K562 (cell line): Measurements from ENCODE around the gene SEC14L1. TPM values are rescaled to one million over a fixed set of nuclear protein-coding genes. Genes with fewer than 3 reads are reported as not detected.

Experiments used
- ATAC-seq: fragments of 200-7000 bp; cut with Tn5 transposase; 3 replicates; pipeline ENCODE4 v1.9.1; 2020; ENCODE audit warnings: moderate library complexity
- BruUV-seq: library from RNA; stranded (reverse); fragments of 400-500 nt; replicated peaks from 2 replicates; lab custom pipeline; 2021; lab: Mats Ljungman, UMichigan
- CTCF ChIA-PET: fragments of 300-600 bp; formaldehyde crosslinking; extraction: SDS; loops from one replicate; lab custom pipeline; 2021; ENCODE audit warnings: low intra/inter-chr PET ratio; lab: Yijun Ruan, JAX
- POLR2A ChIA-PET: fragments of 300-600, 350-650 bp; sonication (Branson Sonifier 250); formaldehyde crosslinking; extraction: SDS; loops from one replicate; lab custom pipeline; 2021; ENCODE audit warnings: antibody characterized with exemption, inconsistent platforms; lab: Yijun Ruan, JAX
- DNase-seq, 4 experiments: peaks; one replicate each; pipeline versions ENCODE4 v3.0.0 to v3.0.0-alpha.2; 2011 to 2018; ENCODE audit warnings: low spot score in 3 of 4, mixed read lengths in 3 of 4; ENCODE audit errors: extremely low read depth in 1 of 4
- FAIRE-seq: peaks from 2 replicates; lab custom pipeline; 2011; peaks lifted over from hg19 to GRCh38; lab: Jason Lieb, UNC
- H2AFZ ChIP-seq: 2 replicates; pipeline ENCODE4 v1.6.0; 2011; ENCODE audit warnings: low read depth, low read length, control low read depth, inconsistent platforms
- H3K27ac ChIP-seq: fragments of 200-600 bp; 3 replicates; pipeline ENCODE4 v1.8.0; 2011; ENCODE audit warnings: low read depth, mild to moderate bottlenecking, control low read depth, inconsistent platforms, low read length, moderate library complexity, mixed read lengths; ENCODE audit errors: extremely low read depth
- H3K27me3 ChIP-seq, 2 experiments: fragments of 300-600 bp in 1 of 2; 2 replicates in 1 of 2; 3 replicates in 1 of 2; pipeline versions ENCODE4 v1.6.0 to v1.8.0; 2011; ENCODE audit warnings: inconsistent platforms in 2 of 2, low read length in 2 of 2, mild to moderate bottlenecking in 1 of 2, mixed read lengths in 1 of 2, moderate library complexity in 1 of 2; ENCODE audit not compliant: control insufficient read depth in 2 of 2, insufficient read depth in 2 of 2
- H3K36me3 ChIP-seq: fragments of 300-600 bp; 3 replicates; pipeline ENCODE4 v1.8.0; 2011; ENCODE audit warnings: mild to moderate bottlenecking, low read length, inconsistent platforms; ENCODE audit not compliant: control insufficient read depth, insufficient read depth
- H3K4me1 ChIP-seq, 2 experiments: fragments of 200-600 bp in 1 of 2; replicated peaks in 1 of 2; 2 replicates in 1 of 2; 3 replicates in 1 of 2; pipeline versions ENCODE4 v1.5.1 to v1.8.0; 2011; ENCODE audit warnings: inconsistent platforms in 2 of 2, low read length in 2 of 2, mild to moderate bottlenecking in 1 of 2, mixed read lengths in 1 of 2, moderate library complexity in 1 of 2; ENCODE audit not compliant: control insufficient read depth in 2 of 2, insufficient read depth in 2 of 2
- H3K4me2 ChIP-seq: 2 replicates; pipeline ENCODE4 v1.6.1; 2011; ENCODE audit warnings: low read length, control low read depth, inconsistent platforms, mixed read lengths; ENCODE audit not compliant: insufficient read depth
- H3K4me3 ChIP-seq: fragments of 200-600 bp; sonication (generic), shearing (Covaris generic); 2 replicates; pipeline ENCODE4 v1.5.1; 2016; ENCODE audit warnings: control low read depth, inconsistent platforms
- H3K79me2 ChIP-seq: fragments of 200-600 bp; 3 replicates; pipeline ENCODE4 v1.8.0; 2011; ENCODE audit warnings: low read length, inconsistent platforms; ENCODE audit not compliant: control insufficient read depth, insufficient read depth
- H3K9ac ChIP-seq, 2 experiments: 2 replicates each; pipeline versions ENCODE4 v1.6.0 to v1.6.1; 2011; ENCODE audit warnings: low read depth in 2 of 2, low read length in 2 of 2, control low read depth in 1 of 2, inconsistent platforms in 1 of 2, mild to moderate bottlenecking in 1 of 2, mixed read lengths in 1 of 2; ENCODE audit not compliant: insufficient read depth in 1 of 2
- H3K9me1 ChIP-seq: one replicate; pipeline ENCODE4 v1.6.0; 2011; ENCODE audit warnings: inconsistent platforms, mild to moderate bottlenecking, low read length, moderate library complexity; ENCODE audit not compliant: control insufficient read depth, insufficient read depth
- H3K9me3 ChIP-seq: replicated peaks from 2 replicates; pipeline ENCODE4 v1.5.1; 2011; ENCODE audit warnings: low read depth, low read length, inconsistent platforms; ENCODE audit not compliant: control insufficient read depth, insufficient read depth
- H4K20me1 ChIP-seq: replicated peaks from 2 replicates; pipeline ENCODE4 v1.6.1; 2011; ENCODE audit warnings: low read length, inconsistent platforms, mixed read lengths; ENCODE audit not compliant: control insufficient read depth, insufficient read depth
- CHCHD3 ChIP-seq: fragments of 250-450 bp; sonication (Bioruptor Pico); IDR thresholded peaks from 2 replicates; pipeline ENCODE4 v2.1.2; 2022; ENCODE audit warnings: mild to moderate bottlenecking
- HCFC1 ChIP-seq: IDR thresholded peaks from 2 replicates; pipeline ENCODE4 v1.6.1; 2012; ENCODE audit warnings: low read depth, low read length, improper control_type of control experiment
- POLR2G ChIP-seq: fragments of 200-400 bp; formaldehyde crosslinking; IDR thresholded peaks from 2 replicates; pipeline ENCODE4 v1.6.1; 2017; ENCODE audit warnings: low read depth, mild to moderate bottlenecking, antibody characterized with exemption, low read length, moderate library complexity
- RBM25 ChIP-seq: fragments of 200-400 bp; formaldehyde crosslinking; IDR thresholded peaks from 2 replicates; pipeline ENCODE4 v1.6.1; 2018; ENCODE audit warnings: low read length, low read depth, moderate library complexity; ENCODE audit not compliant: severe bottlenecking
- ZBTB9 ChIP-seq: fragments of 450-650 bp; formaldehyde crosslinking; IDR thresholded peaks from 2 replicates; pipeline ENCODE4 v1.4.0; 2020; ENCODE audit warnings: mild to moderate bottlenecking, moderate library complexity
- ZNF668 ChIP-seq: fragments of 250-450 bp; sonication (Bioruptor Pico); IDR thresholded peaks from 2 replicates; pipeline ENCODE4 v1.8.0; 2022; ENCODE audit warnings: mild to moderate bottlenecking, inconsistent platforms
- ZNF76 ChIP-seq: fragments of 250-450 bp; sonication (Bioruptor Pico); IDR thresholded peaks from 2 replicates; pipeline ENCODE4 v1.4.0; 2020; ENCODE audit warnings: mild to moderate bottlenecking, moderate library complexity, borderline replicate concordance
- WGBS: fragments of 100-300 bp; shearing (Covaris generic); methylation state at CpG from one replicate; pipeline ENCODE4 v1.1.6; 2016; ENCODE audit warnings: low coverage, mixed read lengths; ENCODE audit not compliant: insufficient coverage; ENCODE audit errors: missing lambda C conversion rate; 5-methylcytosine and 5-hydroxymethylcytosine counted together
- in situ Hi-C: fragments of 300-500 bp; cut with MboI; formaldehyde crosslinking; loops from 4 replicates; pipeline ENCODE4 v1.15.0; 2018; ENCODE audit warnings: inconsistent platforms, mixed read lengths
- intact Hi-C: fragments of 100-400 bp; cut with micrococcal nuclease; formaldehyde crosslinking; loops from 2 replicates; pipeline ENCODE4 v1.14.2; 2022
- polyA plus RNA-seq, 8 experiments: library from polyadenylated mRNA; depleted of rRNA in 4 of 8; stranded (reverse) in 5 of 8; unstranded in 3 of 8; fragments of >200 nt; fragmentation: Nextera tagmentation in 2 of 8; fragmentation: Illumina TruSeq in 1 of 8; extraction: Ambion mirVana in 2 of 8; extraction: Trizol in 1 of 8; gene quantifications; 2 replicates each; pipeline versions ENCODE4 v1.2.1 to v1.2.3, GENCODE V29; 2011 to 2014; ENCODE audit warnings: inconsistent platforms in 1 of 8, missing spikeins in 1 of 8
- total RNA-seq, 7 experiments: library from RNA; depleted of rRNA in 6 of 7; stranded (reverse); fragments of >200 nt in 6 of 7; fragmentation: Illumina TruSeq in 2 of 7; extraction: Trizol in 2 of 7; gene quantifications; 2 replicates each; pipeline versions ENCODE4 v1.2.1 to v1.2.3, GENCODE V29; 2011 to 2021; ENCODE audit warnings: low replicate concordance in 1 of 7

Gene SEC14L1
- total and polyA plus RNA-seq, 9 of the 15 experiments (the other 6 are each of a cell fraction or from before 2014, with no cell fraction given) = 3.1 to 39.7 (median 15.2) TPM

GRCh38 chr17:77218902-77219301 is 78.1 kb downstream of the SEC14L1 start:
- POLR2A ChIA-PET = no interaction called here

More at GRCh38 chr17:77218902-77219301, 78.1 kb downstream of the SEC14L1 start:
- H3K4me1 ChIP-seq = peaks cover 0 to 17% of the 10 kb centered on the region in 2 experiments; a peak in 4 of 5 replicates
- no peaks in the 10 kb centered on the region for H3K9me1 ChIP-seq
- no peaks in the 10 kb centered on the region for H3K27me3 ChIP-seq
- no peaks in the 10 kb centered on the region for H3K79me2 ChIP-seq
- H3K4me2 ChIP-seq = no peak overlapping the region
- no TSS peak for BruUV-seq
- H2AFZ ChIP-seq = no peak overlapping the region
- in situ Hi-C loops = no loop called here
- intact Hi-C loops = no loop called here
- peaks cover 22% of the 10 kb centered on the region; the same call in 2 of the 3 replicates for H3K36me3 ChIP-seq
- no peaks in the 10 kb centered on the region; the same call in 1 of the 2 replicates for H4K20me1 ChIP-seq
- FAIRE-seq (no peak), DNase-seq (no peak), ATAC-seq (no peak)
- H3K4me3 ChIP-seq = no peak overlapping the region
- no peaks in the 10 kb centered on the region for H3K9me3 ChIP-seq
- TF ChIP-seq ZNF668 (CRISPR knock-in tag) (no peak), HCFC1 (no peak), CHCHD3 (no peak), POLR2G (peak; percentile 34; the same call in 1 of the 2 replicates), ZNF76 (no peak), RBM25 (no peak), ZBTB9 (CRISPR knock-in tag) (no peak)
- no peak overlapping the region for H3K27ac ChIP-seq
- H3K9ac ChIP-seq = peak overlapping the region in 1 of 2 experiments; percentile 30; a peak in 1 of 4 replicates
- 74% methylated on average over 10 of the region's 10 CpGs for WGBS
- CTCF ChIA-PET = no interaction called here
